ENCODE results near the gene GUCD1. TPM values are rescaled to one million over a fixed set of nuclear protein-coding genes. Genes with fewer than 3 reads are reported as not detected.

The GUCD1 gene
- polyA plus RNA-seq, 4 donors: 147 to 494 (median 314) TPM

- no peaks in the 10 kb centered on the region for H3K27me3 ChIP-seq (ENCODE audit: control insufficient read depth in 3 of 3, insufficient read depth in 3 of 3, low read length in 3 of 3)
- H3K36me3 ChIP-seq (ENCODE audit: control insufficient read depth in 3 of 3, insufficient read depth in 2 of 3, low read depth in 1 of 3, low read length in 3 of 3): peaks cover 0 to 26% (median 0%) of the 10 kb centered on the region in 3 donors
- DNase-seq (peak; percentile 95), FAIRE-seq (no peak)
- 3 to 4% (median 4%) methylated on average over 39 to 72 of the region's 72 CpGs for WGBS, 3 donors
- H3K27ac ChIP-seq (ENCODE audit: low read depth in 1 of 3, low read length in 2 of 3): peak within 1 kb of the TSS; percentile 85 to 95 (median 86)
- no peaks in the 10 kb centered on the region for H3K9me3 ChIP-seq (ENCODE audit: control insufficient read depth in 2 of 2, insufficient read depth in 1 of 2, low read depth in 1 of 2, low read length in 1 of 2)
- H3K4me3 ChIP-seq (ENCODE audit: low read depth in 1 of 3, low read length in 3 of 3): peak within 1 kb of the TSS; percentile 52 to 84 (median 65)
- H3K4me1 ChIP-seq (ENCODE audit: control insufficient read depth in 3 of 3, insufficient read depth in 2 of 3, low read depth in 1 of 3, low read length in 2 of 3): peaks cover 0 to 24% (median 4%) of the 10 kb centered on the region in 3 donors
Measured at GRCh38 chr22:24592851-24593558, 38.1 kb upstream of the GUCD1 start, which contains the start of gene LRRC75B. Gene LRRC75B (minus strand): TSS chr22:24593073. CDS start chr22:24593039, 34 bp downstream.

- no peak for FAIRE-seq
- peaks cover 0 to 24% (median 4%) of the 10 kb centered on the region in 3 donors for H3K4me1 ChIP-seq (ENCODE audit: control insufficient read depth in 3 of 3, insufficient read depth in 2 of 3, low read depth in 1 of 3, low read length in 2 of 3)
Measured at GRCh38 chr22:24592058-24592850, 37.3 kb upstream of the GUCD1 start.

GRCh38 chr22:24591286-24591830 is 36.4 kb upstream of the GUCD1 start:
- H3K27ac ChIP-seq (ENCODE audit: low read depth in 1 of 3, low read length in 2 of 3): no peak overlapping the region
- no peaks in the 10 kb centered on the region for H3K27me3 ChIP-seq (ENCODE audit: control insufficient read depth in 3 of 3, insufficient read depth in 3 of 3, low read length in 3 of 3)
- 89 to 96% (median 94%) methylated on average over 6 of the region's 6 CpGs for WGBS, 3 donors
- H3K36me3 ChIP-seq (ENCODE audit: control insufficient read depth in 3 of 3, insufficient read depth in 2 of 3, low read depth in 1 of 3, low read length in 3 of 3): peaks cover 0 to 39% (median 0%) of the 10 kb centered on the region in 3 donors
- FAIRE-seq: no peak
- H3K9me3 ChIP-seq (ENCODE audit: control insufficient read depth in 2 of 2, insufficient read depth in 1 of 2, low read depth in 1 of 2, low read length in 1 of 2): no peaks in the 10 kb centered on the region
- no peak overlapping the region for H3K4me3 ChIP-seq (ENCODE audit: low read depth in 1 of 3, low read length in 3 of 3)
- peaks cover 0 to 24% (median 4%) of the 10 kb centered on the region in 3 donors for H3K4me1 ChIP-seq (ENCODE audit: control insufficient read depth in 3 of 3, insufficient read depth in 2 of 3, low read depth in 1 of 3, low read length in 2 of 3)
- no peak for DNase-seq

More at GRCh38 chr22:24592058-24592850, 37.3 kb upstream of the GUCD1 start:
- 7 to 9% (median 8%) methylated on average over 32 to 33 of the region's 33 CpGs for WGBS, 3 donors
- no peak for DNase-seq
- H3K27me3 ChIP-seq (ENCODE audit: control insufficient read depth in 3 of 3, insufficient read depth in 3 of 3, low read length in 3 of 3): no peaks in the 10 kb centered on the region
- no peaks in the 10 kb centered on the region for H3K9me3 ChIP-seq (ENCODE audit: control insufficient read depth in 2 of 2, insufficient read depth in 1 of 2, low read depth in 1 of 2, low read length in 1 of 2)
- H3K36me3 ChIP-seq (ENCODE audit: control insufficient read depth in 3 of 3, insufficient read depth in 2 of 3, low read depth in 1 of 3, low read length in 3 of 3): peaks cover 0 to 34% (median 0%) of the 10 kb centered on the region in 3 donors
- peak overlapping the region; percentile 46 to 84 (median 65) for H3K4me3 ChIP-seq (ENCODE audit: low read depth in 1 of 3, low read length in 3 of 3)
- peak overlapping the region; percentile 34 to 86 (median 39) for H3K27ac ChIP-seq (ENCODE audit: low read depth in 1 of 3, low read length in 2 of 3)

- peaks cover 0 to 24% (median 4%) of the 10 kb centered on the region in 3 donors for H3K4me1 ChIP-seq (ENCODE audit: control insufficient read depth in 3 of 3, insufficient read depth in 2 of 3, low read depth in 1 of 3, low read length in 2 of 3)
- no peak for FAIRE-seq
- H3K9me3 ChIP-seq (ENCODE audit: control insufficient read depth in 2 of 2, insufficient read depth in 1 of 2, low read depth in 1 of 2, low read length in 1 of 2): no peaks in the 10 kb centered on the region
- H3K36me3 ChIP-seq (ENCODE audit: control insufficient read depth in 3 of 3, insufficient read depth in 2 of 3, low read depth in 1 of 3, low read length in 3 of 3): peaks cover 0 to 46% (median 0%) of the 10 kb centered on the region in 3 donors
- WGBS, 3 donors: 96 to 98% (median 97%) methylated on average over 12 of the region's 12 CpGs
- H3K4me3 ChIP-seq (ENCODE audit: low read depth in 1 of 3, low read length in 3 of 3): no peak overlapping the region
- no peaks in the 10 kb centered on the region for H3K27me3 ChIP-seq (ENCODE audit: control insufficient read depth in 3 of 3, insufficient read depth in 3 of 3, low read length in 3 of 3)
- H3K27ac ChIP-seq (ENCODE audit: low read depth in 1 of 3, low read length in 2 of 3): no peak overlapping the region
- no peak for DNase-seq
Measured at GRCh38 chr22:24590596-24591173, 35.7 kb upstream of the GUCD1 start.

- no peak for DNase-seq
- Histone ChIP-seq H3K9me3 (ENCODE audit: control insufficient read depth in 2 of 2, insufficient read depth in 1 of 2, low read depth in 1 of 2, low read length in 1 of 2) (no peaks in the 10 kb centered on the region), H3K36me3 (ENCODE audit: control insufficient read depth in 3 of 3, insufficient read depth in 2 of 3, low read depth in 1 of 3, low read length in 3 of 3) (peaks cover 0 to 57% (median 0%) of the 10 kb centered on the region in 3 donors), H3K27me3 (ENCODE audit: control insufficient read depth in 3 of 3, insufficient read depth in 3 of 3, low read length in 3 of 3) (no peaks in the 10 kb centered on the region), H3K4me3 (ENCODE audit: low read depth in 1 of 3, low read length in 3 of 3) (no peak overlapping the region), H3K4me1 (ENCODE audit: control insufficient read depth in 3 of 3, insufficient read depth in 2 of 3, low read depth in 1 of 3, low read length in 2 of 3) (peaks cover 0 to 23% (median 4%) of the 10 kb centered on the region in 3 donors), H3K27ac (ENCODE audit: low read depth in 1 of 3, low read length in 2 of 3) (no peak overlapping the region)
- no peak for FAIRE-seq
- WGBS, 3 donors: 84 to 92% (median 89%) methylated on average over 7 of the region's 7 CpGs
Measured at GRCh38 chr22:24589518-24590030, 34.6 kb upstream of the GUCD1 start.

- DNase-seq (no peak), FAIRE-seq (no peak)
- Histone ChIP-seq H3K9me3 (ENCODE audit: control insufficient read depth in 2 of 2, insufficient read depth in 1 of 2, low read depth in 1 of 2, low read length in 1 of 2) (no peaks in the 10 kb centered on the region), H3K4me3 (ENCODE audit: low read depth in 1 of 3, low read length in 3 of 3) (no peak overlapping the region), H3K27ac (ENCODE audit: low read depth in 1 of 3, low read length in 2 of 3) (no peak overlapping the region), H3K4me1 (ENCODE audit: control insufficient read depth in 3 of 3, insufficient read depth in 2 of 3, low read depth in 1 of 3, low read length in 2 of 3) (peaks cover 0 to 18% (median 7%) of the 10 kb centered on the region in 3 donors), H3K27me3 (ENCODE audit: control insufficient read depth in 3 of 3, insufficient read depth in 3 of 3, low read length in 3 of 3) (no peaks in the 10 kb centered on the region), H3K36me3 (ENCODE audit: control insufficient read depth in 3 of 3, insufficient read depth in 2 of 3, low read depth in 1 of 3, low read length in 3 of 3) (peaks cover 0 to 60% (median 0%) of the 10 kb centered on the region in 3 donors)
- 89 to 93% (median 91%) methylated on average over 18 to 21 of the region's 21 CpGs for WGBS, 3 donors
Measured at GRCh38 chr22:24588757-24589481, 34.0 kb upstream of the GUCD1 start.

- no peak overlapping the region for H3K27ac ChIP-seq (ENCODE audit: low read depth in 1 of 3, low read length in 2 of 3)
- DNase-seq: no peak
- H3K9me3 ChIP-seq (ENCODE audit: control insufficient read depth in 2 of 2, insufficient read depth in 1 of 2, low read depth in 1 of 2, low read length in 1 of 2): no peaks in the 10 kb centered on the region
- H3K4me1 ChIP-seq (ENCODE audit: control insufficient read depth in 3 of 3, insufficient read depth in 2 of 3, low read depth in 1 of 3, low read length in 2 of 3): peaks cover 0 to 18% (median 4%) of the 10 kb centered on the region in 3 donors
- no peak for FAIRE-seq
- H3K4me3 ChIP-seq (ENCODE audit: low read depth in 1 of 3, low read length in 3 of 3): no peak overlapping the region
- WGBS, 3 donors: 59 to 72% (median 70%) methylated on average over 13 of the region's 13 CpGs
- no peaks in the 10 kb centered on the region for H3K27me3 ChIP-seq (ENCODE audit: control insufficient read depth in 3 of 3, insufficient read depth in 3 of 3, low read length in 3 of 3)
- peaks cover 0 to 60% (median 0%) of the 10 kb centered on the region in 3 donors for H3K36me3 ChIP-seq (ENCODE audit: control insufficient read depth in 3 of 3, insufficient read depth in 2 of 3, low read depth in 1 of 3, low read length in 3 of 3)
Measured at GRCh38 chr22:24588381-24588756, 33.4 kb upstream of the GUCD1 start.
